Skeletal muscle cell (primary cell): ENCODE data around the gene CBX2.

Source experiments
- DNase-seq: peaks from one replicate; pipeline ENCODE4 v3.0.0-alpha.2; 2010; ENCODE audit warnings: low read depth
- H3K4me3 ChIP-seq: 2 replicates; pipeline ENCODE4 v1.5.1; 2011; ENCODE audit warnings: low read depth, mild to moderate bottlenecking, control low read depth, low read length, moderate library complexity

CBX2 gene

DNA sequence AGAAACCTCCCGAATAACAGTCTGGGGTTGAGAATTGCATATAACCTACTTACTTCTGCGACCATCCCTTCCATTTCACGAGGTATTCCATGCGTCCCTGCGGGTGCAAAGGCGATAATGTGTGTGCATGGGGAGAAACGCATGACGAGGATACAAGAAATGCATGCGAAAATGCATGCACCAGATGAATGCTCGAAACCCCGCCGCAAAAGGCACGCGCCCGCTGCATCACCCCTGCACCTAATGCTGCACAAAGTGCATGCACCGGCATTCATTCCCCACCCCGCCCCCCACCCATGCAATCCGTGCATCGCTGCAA lies 18.5 kb downstream of the CBX2 start:
- peak overlapping the region; percentile 74 for H3K4me3 ChIP-seq
- DNase-seq, result no peak

DNA sequence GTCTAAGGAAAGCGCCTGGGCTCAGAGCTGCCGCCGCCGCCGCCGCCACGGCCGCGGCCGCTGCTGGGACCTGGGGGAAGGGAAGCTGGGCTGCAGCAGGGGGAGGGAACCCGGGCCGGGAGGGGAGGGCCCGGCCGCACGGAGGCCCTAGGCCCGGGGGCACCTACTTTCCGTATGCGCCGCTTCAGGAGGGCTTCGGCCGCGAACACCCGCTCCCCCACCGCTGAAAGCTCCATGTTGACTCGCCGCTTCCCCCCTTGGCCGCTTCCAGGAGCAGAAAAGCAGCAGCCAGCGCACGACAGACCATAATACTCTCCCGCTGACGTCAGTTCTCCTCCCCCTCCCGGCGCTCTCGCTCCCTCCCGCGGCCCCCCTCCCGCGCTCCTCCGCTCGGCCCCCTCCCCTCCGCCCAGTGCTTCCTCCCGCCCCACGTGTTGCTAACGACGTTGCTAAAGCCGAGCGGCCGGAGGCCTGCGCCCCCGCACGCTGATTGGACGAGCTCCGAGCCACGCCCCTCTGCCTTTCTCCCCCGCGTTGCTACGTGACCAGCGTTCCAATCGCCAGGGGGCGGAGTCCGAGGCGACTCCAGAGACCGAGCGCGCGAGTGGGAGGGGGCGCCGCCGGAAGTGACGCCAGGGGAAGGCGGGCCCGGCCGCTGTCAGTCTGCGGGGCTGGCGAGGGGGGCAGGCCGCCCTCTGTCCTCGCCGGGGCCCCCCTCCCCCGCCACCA lies 19.0 kb downstream of the CBX2 start, which contains the start of gene CBX8:
CBX8 (minus strand) TSS at position 315 of the 729 bp plus-strand sequence; CDS start at position 236, 79 bp downstream.
- H3K4me3 ChIP-seq, result peak within 1 kb of the TSS; percentile 74
- DNase-seq, result peak; percentile 97

DNA sequence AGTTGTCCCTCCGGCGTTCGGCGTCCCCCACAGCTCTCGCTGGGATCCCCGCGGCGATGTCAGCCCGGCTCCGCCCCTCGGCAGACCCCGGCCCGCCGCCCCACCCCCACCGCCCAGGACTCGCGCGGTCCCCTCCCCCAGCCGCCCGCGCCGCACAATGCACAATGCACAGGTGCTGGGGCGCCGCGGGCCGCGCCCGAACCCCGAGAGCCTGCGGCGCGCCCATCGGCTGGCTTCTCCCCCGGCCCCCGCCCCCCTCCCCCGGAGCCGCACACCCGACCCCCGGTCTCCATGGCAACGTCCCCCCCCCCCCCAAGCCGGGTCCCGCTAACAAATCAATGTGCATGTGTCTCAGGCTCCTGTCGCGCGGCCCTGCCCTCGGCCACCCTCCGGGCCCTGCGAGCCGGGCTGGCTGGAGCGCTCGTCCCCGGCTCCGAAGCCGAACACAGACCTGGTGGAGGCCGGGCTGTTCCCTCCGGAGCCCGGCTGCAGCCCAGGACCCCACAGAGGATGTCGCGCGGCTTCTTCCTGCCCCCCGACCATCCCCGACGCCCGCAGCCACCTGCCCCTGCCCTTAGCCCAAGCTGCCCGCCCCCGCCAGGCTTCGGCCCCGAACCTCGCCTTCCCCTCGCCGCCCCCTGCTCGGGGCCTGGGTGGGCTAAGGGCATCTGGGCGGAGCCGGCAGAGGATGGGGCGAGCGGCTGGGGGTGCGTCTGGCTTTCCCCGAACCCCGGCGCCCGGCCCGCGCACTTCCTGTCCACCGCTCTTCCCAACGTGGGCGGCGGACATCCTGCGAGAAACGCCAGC lies 19.7 kb downstream of the CBX2 start:
- no peak for DNase-seq

DNA sequence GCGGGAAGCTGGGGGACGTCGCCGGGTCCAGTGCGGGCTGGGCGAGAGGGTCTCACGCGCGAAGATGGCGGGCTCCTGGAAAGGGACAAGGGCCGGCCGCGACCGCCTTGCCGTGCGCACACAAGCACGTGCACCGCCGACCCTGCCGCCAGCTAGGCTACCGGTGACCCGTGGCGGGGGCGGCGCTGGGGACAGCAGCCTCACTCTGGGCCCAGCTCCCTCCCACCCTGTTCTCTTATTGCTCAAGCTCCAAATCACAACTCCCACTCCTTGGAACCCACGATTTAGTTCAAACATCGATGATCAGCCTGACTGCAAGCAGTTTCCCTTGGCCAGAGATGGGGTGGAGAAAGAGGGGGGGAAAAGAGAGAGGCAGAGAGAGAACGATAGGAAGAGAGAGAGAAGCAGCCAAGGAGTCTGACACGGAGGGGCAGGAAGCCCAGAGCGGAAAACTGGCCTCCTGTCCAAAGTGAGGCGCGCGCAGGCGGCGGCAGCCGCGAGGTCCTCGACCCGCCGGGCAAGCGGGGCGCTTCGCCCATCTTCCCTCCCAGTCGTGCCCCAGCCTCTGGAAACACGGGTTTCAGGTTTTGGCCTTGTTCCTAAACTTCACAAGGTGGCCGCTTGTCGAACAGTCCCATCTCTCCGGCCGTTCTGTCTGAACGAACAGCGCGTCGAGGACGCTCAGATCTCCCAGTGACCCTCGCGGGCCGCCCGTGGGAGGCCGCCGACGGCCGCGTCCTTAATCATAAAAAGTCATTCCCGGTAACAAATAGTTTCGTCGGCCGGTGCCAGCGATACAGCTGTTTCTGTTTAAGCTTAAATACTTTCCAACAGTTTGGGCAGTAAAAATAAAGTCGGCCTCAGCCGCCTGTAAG lies 20.6 kb downstream of the CBX2 start:
- peak overlapping the region; percentile 52 for H3K4me3 ChIP-seq
- DNase-seq, result no peak

More for the DNA sequence above, 19.7 kb downstream of the CBX2 start:
- H3K4me3 ChIP-seq, result peak overlapping the region; percentile 52

DNA sequence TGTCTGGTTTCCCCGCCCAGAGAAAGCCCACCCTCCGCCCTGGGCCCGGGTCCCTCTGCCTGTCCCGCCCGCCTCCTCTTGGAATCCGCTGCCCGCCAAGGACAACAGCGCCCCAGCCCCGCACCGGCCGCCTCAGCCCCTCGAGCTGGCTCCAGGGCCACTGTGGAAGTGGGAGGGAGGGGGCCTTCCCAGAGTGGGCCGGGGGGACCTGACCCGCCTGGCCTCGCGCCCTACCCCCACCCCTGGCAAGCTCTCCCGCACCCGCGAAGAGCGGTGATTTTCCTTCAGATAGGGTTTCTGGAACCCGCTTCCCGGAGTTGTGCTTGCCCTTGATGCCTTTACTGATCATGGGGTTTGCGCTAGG lies 21.2 kb downstream of the CBX2 start:
- no peak for DNase-seq
- no peak overlapping the region for H3K4me3 ChIP-seq

DNA sequence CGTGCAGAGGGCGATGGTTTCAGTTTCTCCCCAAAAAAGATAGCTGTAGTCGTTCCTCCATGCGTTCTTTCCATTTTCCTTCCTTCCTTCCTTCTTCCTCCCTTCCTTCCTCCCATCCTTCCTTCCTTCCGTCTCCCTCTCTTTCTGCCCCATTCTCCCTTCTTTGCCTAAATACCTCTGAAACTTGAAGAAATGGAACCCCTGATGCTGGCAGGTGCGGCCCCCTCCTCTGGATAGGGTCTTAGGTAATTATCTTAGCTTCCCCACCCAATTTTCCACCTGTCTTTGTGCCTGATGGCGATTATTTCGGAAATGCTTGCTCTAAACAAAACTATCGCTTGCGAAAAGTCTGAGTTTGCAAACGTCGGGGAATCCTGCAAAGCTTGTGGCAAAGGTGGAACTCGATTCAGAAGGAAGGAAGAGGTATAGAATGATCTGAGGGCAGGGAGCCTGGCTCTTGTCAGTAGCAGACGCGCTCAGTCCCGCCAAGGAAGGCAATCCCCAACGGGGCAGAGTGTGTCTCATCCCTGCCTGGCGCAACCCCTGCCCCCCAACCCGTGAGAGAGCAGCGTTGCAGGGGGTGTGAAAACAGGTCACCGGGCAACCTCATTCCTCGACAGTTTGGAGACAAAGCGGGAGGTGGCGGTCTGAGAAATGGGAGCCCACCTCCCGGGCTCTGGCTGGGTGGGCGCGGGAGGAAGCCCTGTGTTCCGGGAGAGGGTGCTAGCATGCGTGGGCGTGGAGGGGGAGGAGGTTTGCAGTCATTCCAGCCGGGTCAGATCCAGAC lies 21.8 kb downstream of the CBX2 start:
- H3K4me3 ChIP-seq, result no peak overlapping the region
- DNase-seq, result no peak

DNA sequence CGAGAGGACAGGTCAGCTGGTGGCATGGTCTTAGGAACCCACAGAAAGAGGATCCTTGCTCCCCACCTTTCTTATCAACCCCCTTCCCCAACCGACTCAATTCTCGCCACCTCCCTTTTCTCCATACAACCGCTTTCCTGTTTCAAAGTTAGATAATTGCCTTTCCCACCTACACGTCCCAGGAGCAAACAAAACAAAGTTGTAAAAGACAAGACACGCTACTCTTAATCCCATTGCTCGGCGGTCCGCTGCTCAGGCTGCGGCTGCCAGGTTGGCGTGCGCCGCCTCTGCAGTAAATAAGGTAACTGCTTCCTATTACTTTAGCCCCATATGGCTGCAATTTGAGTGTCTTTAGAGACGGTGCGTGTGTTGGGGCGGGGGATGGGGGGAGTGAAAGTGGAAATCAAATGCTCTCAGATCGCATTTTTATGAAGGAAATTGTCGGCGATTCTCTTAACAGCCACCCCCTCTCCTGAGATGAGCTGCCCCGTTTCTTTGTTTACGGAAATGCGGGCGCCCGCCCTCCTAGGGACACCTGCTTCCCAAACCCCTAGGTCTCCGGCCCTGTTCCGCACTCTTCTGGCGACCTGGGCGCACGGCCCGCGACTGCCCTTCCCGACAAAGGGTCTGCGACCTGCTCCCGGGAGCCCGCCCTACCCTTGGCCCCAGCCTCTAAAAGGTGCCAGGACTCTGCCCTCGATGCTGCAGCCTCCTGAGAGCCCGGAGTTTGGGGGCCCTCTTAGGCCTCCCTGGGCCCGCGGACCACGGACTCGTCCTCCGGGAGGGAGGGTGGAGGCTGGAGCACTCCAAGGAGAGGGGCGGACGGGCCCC lies 22.6 kb downstream of the CBX2 start:
- H3K4me3 ChIP-seq, result no peak overlapping the region
- DNase-seq, result no peak

DNA sequence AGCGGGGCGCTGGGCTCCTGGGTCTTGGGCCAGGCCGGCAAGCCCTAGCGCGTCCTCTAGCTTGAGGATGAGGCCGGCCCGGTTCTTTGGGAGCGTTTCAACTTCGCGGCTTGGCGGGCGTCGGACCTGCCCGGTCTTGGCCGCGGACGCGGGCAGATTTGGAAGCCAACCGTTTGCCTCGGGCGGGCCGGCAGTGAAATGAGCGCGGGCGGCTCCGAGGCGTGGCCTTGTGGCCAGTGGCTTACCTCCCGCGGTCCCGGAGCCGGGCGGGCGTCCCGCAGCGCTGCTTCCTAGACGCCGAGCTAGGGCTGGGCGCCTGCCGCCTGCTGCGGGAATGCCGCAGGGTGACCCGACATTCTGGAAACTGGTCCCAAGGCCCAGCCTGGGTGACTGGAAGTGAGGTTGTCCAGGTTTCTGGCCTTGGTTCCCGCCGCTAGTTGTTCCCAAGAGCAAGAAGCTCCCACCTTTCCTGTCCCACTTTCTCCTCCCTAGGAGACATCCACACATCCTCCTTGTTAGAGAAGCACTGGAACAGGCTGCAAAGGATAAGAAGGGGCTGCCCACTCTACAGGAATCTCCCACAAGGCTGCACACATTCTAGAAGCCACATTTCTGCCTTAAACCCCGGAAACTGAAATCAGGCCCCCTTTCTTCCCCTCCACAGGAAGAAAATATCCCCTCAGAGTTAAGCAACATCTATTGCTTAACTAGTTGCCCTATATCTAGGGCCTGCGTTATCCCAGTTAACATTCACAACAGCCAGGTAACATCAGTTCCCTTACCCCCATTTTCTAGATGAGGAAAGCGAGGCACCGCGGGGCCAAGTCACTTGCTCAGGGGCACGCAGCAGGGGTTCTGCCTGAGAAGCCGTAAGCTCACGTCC lies 23.4 kb downstream of the CBX2 start:
- no peak for DNase-seq
- no peak overlapping the region for H3K4me3 ChIP-seq

DNA sequence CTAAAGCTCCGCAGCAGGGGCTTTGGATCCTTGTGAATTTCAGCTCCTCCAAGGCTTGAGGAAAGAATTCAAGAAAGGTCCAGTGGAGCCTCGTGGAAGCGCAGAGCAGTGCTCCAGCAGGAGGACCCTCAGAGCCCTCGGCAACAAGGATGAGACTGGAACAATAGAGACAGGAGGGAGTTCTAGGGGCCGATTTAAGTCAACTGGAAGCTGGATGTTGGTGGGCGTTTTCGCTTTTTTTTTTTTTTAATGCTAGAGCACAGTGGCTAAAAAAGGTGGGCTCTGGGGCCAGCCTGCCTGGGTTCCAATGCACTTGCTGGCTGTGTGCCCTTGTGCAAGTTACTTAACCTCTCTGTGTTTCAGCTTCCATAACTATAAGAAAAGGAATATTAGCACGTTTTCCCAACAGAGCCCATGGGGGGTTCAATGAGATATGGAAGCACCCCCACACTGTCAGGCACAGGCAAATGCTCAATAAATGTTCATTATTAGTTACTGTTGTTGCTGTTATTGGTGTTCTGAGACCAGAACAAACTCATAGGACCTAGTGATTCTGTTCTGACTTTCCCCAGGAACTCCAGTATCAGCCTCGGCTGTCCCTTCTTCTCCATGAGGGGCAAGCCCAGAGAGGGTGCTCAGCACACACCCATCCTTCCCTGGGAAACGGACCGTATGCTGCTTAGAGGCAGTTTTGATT lies 24.2 kb downstream of the CBX2 start:
- H3K4me3 ChIP-seq, result no peak overlapping the region
- no peak for DNase-seq

DNA sequence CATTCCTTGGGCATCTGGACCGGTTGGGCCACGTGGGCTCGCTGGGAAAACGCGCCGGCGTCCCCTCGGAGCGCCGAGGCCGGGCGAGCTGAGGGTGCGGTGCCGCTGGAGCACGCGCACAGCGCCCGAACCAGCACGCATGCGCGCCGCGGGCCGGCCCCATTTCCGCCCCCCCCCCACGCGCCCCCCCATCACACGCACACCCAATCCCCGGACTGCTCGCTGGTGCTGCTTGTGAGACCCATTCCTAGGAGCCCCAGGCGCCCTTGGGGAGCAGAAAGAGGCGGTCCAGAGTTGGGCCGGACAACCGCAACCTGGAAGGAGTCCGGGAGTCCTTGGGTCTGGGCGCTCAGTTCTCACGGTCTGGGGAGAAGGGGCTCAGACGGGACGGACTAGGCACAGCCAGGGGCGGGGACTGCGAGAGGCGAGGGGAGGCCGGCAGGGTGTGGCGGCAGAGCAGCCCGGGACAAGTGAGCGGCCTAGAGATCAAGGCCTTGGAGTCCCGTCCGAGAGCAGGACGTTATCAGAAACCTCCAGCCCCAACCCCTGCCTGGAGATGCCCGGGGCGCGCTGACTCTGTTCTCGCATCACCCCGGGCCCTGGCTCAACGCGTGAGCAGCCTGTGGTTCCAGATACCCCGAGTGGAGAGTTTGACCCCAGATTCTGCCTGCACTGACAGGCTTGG lies 24.9 kb downstream of the CBX2 start:
- no peak overlapping the region for H3K4me3 ChIP-seq
- DNase-seq, result no peak

DNA sequence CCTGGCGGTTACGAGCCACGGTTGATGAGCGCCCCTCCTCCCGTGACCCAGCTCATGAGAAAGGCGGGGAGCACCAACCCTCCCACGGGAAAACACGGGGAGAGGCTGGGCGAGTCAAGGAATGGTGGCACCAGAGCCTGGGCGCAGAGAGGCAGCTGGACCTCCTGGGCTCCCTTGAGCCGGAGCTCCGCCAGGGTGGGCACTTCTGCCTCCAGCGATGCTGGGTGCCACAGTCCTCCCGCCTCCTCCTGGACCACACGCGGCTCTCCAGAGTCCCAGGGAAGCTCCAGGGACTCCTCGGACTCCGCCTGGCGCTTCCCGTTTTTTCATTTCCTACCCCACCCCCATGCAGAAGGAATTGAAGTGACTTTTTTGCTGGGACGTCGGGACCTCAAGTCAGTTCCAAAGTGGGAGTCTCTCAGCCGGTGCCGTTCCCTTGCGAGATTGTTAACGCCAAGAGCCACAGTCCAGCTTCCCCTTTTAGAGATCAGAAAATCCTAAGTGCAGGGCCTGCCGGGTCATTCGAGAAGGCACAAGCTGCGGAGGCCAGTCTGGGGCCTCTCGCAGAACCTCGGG lies 25.6 kb downstream of the CBX2 start:
- no peak for DNase-seq
- H3K4me3 ChIP-seq, result no peak overlapping the region

DNA sequence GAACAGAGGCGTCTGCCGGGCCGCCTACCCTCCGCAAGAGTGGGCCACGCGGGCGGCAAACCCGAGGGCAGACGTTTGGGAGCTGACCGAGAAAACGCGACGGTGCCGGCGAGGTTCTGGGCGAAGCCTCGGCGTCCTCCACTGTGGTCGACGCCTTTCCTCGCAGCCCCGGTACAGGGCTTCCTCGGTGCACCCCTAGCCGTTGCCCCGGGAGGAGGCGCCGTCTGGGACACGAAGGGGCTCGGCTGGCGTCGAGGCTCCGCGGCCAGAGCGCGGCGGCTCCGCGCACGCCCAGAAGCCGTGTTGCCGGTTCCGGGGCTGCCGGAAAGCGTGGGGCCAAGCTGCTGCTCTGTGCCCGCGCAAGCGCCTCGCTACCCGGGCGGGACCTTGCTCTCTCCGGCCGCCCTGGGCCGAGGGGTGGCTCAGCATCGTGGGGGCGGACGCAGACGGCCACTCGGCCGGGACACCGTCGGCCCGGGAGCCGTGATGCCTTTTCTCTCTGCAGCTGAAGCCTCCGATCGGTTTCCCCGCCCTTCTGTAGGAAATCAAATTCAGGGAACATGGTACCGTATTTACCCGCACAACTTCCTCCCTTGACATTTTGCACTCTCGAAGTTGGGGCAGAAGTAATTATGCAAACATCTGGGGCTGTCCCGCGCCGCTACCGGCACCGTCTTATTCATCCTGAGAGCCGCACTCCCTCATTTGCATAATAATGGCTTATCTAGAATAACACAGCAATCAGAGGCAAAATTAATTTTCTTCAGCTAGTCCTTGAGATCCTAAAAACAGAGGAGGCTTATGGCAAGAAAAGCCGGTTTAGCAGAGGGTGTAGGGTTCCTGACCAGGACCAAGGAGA lies 26.3 kb downstream of the CBX2 start:
- no peak for DNase-seq
- H3K4me3 ChIP-seq, result peak overlapping the region; percentile 23

DNA sequence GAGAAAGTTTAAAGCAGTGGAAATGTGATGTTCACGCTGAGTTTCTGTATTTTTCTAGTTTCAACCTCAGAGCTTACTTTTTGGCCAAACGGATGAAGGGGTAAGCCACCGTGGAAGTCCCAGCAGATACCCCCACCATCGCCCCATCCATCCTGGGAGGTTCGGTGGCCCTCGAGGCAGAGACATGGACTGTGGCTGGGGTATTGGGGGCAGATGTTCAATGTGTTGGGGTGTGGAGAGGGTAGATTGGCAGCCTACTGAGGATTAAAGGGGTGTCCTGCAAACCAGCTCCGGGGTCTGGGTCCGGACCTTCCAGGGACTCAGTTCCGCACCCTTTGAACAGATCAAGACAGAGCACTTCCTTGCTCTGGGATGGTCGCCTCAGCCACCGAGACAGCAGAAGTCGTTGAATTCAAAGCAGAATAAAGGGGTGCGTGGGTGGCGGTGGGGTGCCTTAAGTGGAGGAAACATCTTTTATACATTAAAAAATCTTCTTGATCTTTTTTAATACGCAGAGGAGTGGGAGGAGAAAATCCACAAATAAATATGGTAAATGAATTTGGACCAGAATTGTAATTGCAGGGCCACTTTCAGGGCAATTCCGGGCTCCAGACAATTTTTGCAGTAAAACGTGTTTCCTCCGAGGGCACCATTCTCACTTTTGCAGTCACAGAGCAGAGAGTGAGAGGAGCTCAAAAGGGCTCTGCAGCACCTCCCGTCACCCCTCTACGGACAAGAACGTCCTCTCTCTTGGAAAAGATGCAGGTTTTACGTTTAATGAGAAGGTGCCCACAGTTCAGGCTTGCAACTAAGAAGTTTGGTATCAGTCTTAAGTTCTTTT lies 27.1 kb downstream of the CBX2 start:
- no peak for DNase-seq
- H3K4me3 ChIP-seq, result no peak overlapping the region

DNA sequence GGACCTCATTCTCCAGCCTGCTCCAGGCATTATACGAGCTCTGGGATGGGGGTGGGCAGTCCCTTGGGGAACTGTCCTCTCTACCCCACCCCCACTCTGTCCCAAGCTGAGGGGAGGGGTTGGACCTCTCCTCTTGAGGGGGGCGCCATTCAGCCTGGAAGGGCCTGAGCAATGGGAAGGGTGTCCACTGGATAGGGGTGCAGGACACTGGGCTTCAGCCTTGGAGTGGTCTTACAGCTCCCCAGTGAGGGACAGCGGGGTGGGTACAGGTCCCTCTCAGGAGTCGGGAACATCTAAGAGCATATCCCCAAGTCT lies 28.5 kb downstream of the CBX2 start:
- DNase-seq, result no peak
- no peak overlapping the region for H3K4me3 ChIP-seq
